CD14-positive monocyte (primary cell): Measurements from ENCODE around the gene NCBP3. TPM values are rescaled to one million over a fixed set of nuclear protein-coding genes. Genes with fewer than 3 reads are reported as not detected.
A peak's percentile ranks its signal among the peaks of the same experiment; 100 is the strongest.

Source experiments
- DNase-seq, 3 donors: peaks; one replicate each; pipeline ENCODE4 v3.0.0-alpha.2; 2011 to 2022
- H2AFZ ChIP-seq: 2 replicates; pipeline ENCODE4 v1.6.0; 2012; ENCODE audit warnings: mild to moderate bottlenecking, low read depth, low read length, inconsistent platforms; ENCODE audit not compliant: insufficient read depth, poor library complexity, severe bottlenecking
- H3K27ac ChIP-seq, 2 donors: 1 replicate in 1 of 2; 2 replicates in 1 of 2; pipeline ENCODE4 v1.5.1; 2012 to 2013; ENCODE audit warnings: low read length in 2 of 2, control low read depth in 1 of 2, inconsistent platforms in 1 of 2, low read depth in 1 of 2, mild to moderate bottlenecking in 1 of 2
- H3K27me3 ChIP-seq, 2 donors: one replicate each; pipeline versions ENCODE4 v1.6.0 to v1.6.1; 2011 to 2013; ENCODE audit warnings: low read length in 2 of 2; ENCODE audit not compliant: control insufficient read depth in 2 of 2, insufficient read depth in 2 of 2
- H3K36me3 ChIP-seq, 2 donors: replicated peaks in 1 of 2; 1 replicate in 1 of 2; 2 replicates in 1 of 2; pipeline versions ENCODE4 v1.5.1 to v1.6.1; 2012 to 2013; ENCODE audit warnings: low read length in 2 of 2, control low read depth in 1 of 2, inconsistent platforms in 1 of 2, mild to moderate bottlenecking in 1 of 2; ENCODE audit not compliant: insufficient read depth in 2 of 2, control insufficient read depth in 1 of 2
- H3K4me1 ChIP-seq, 2 donors: 1 replicate in 1 of 2; 2 replicates in 1 of 2; pipeline versions ENCODE4 v1.5.1 to v1.6.1; 2012 to 2013; ENCODE audit warnings: low read length in 2 of 2, control low read depth in 1 of 2, inconsistent platforms in 1 of 2, mild to moderate bottlenecking in 1 of 2, moderate library complexity in 1 of 2; ENCODE audit not compliant: insufficient read depth in 2 of 2, control insufficient read depth in 1 of 2
- H3K4me2 ChIP-seq: replicated peaks from 2 replicates; pipeline ENCODE3; 2012; ENCODE audit warnings: low read length, moderate library complexity, mild to moderate bottlenecking; ENCODE audit not compliant: poor library complexity, severe bottlenecking; ENCODE audit errors: extremely low read depth
- H3K4me3 ChIP-seq, 3 experiments: fragments of 200-600 bp in 1 of 3; sonication (generic) in 1 of 3; replicated peaks in 1 of 3; 1 replicate in 2 of 3; 2 replicates in 1 of 3; pipeline ENCODE4 v1.5.1; 2011 to 2013; ENCODE audit warnings: low read length in 3 of 3, mild to moderate bottlenecking in 3 of 3, control low read depth in 2 of 3, low read depth in 2 of 3, inconsistent platforms in 1 of 3, moderate library complexity in 1 of 3
- H3K79me2 ChIP-seq: 2 replicates; pipeline ENCODE4 v1.6.0; 2012; ENCODE audit warnings: mild to moderate bottlenecking, control low read depth, inconsistent platforms, low read length, moderate library complexity; ENCODE audit not compliant: insufficient read depth
- H3K9ac ChIP-seq: 2 replicates; pipeline ENCODE4 v1.6.0; 2017; ENCODE audit warnings: low read length, mild to moderate bottlenecking; ENCODE audit not compliant: insufficient read depth, poor library complexity, severe bottlenecking
- H3K9me3 ChIP-seq, 2 donors: replicated peaks in 1 of 2; 1 replicate in 1 of 2; 2 replicates in 1 of 2; pipeline versions ENCODE4 v1.5.1 to v1.6.1; 2012 to 2013; ENCODE audit warnings: low read length in 2 of 2, control low read depth in 1 of 2; ENCODE audit not compliant: control insufficient read depth in 1 of 2, insufficient read depth in 1 of 2
- H4K20me1 ChIP-seq: 2 replicates; pipeline ENCODE4 v1.6.0; 2012; ENCODE audit warnings: mild to moderate bottlenecking, low read length, control low read depth, moderate library complexity; ENCODE audit not compliant: insufficient read depth
- H3K27ac Mint-ChIP-seq, 7 donors: one replicate each; pipeline ENCODE4 v1.8.0; 2020; ENCODE audit warnings: mild to moderate bottlenecking in 7 of 7, mixed read lengths in 7 of 7, moderate library complexity in 6 of 7, inconsistent platforms in 2 of 7
- H3K27me3 Mint-ChIP-seq, 3 donors: one replicate each; pipeline ENCODE4 v1.8.0; 2021 to 2022; ENCODE audit warnings: low read depth in 3 of 3, mild to moderate bottlenecking in 3 of 3, mixed read lengths in 3 of 3, moderate library complexity in 3 of 3, inconsistent platforms in 1 of 3
- H3K36me3 Mint-ChIP-seq, 2 donors: one replicate each; pipeline ENCODE4 v1.8.0; 2020; ENCODE audit warnings: mixed read lengths in 2 of 2, inconsistent platforms in 1 of 2, mild to moderate bottlenecking in 1 of 2
- H3K4me1 Mint-ChIP-seq: one replicate; pipeline ENCODE4 v1.8.0; 2020; ENCODE audit warnings: mild to moderate bottlenecking, mixed read lengths
- H3K4me3 Mint-ChIP-seq, 2 donors: one replicate each; pipeline ENCODE4 v1.8.0; 2020; ENCODE audit warnings: mild to moderate bottlenecking in 2 of 2, mixed read lengths in 2 of 2, moderate library complexity in 1 of 2
- H3K9me3 Mint-ChIP-seq, 7 donors: one replicate each; pipeline ENCODE4 v1.8.0; 2020 to 2022; ENCODE audit warnings: mixed read lengths in 7 of 7, mild to moderate bottlenecking in 6 of 7, moderate library complexity in 6 of 7, inconsistent platforms in 2 of 7
- CTCF ChIP-seq: fragments of 200-600 bp; IDR thresholded peaks from one replicate; pipeline ENCODE4 v1.8.0; 2022; ENCODE audit warnings: antibody characterized with exemption, mild to moderate bottlenecking
- WGBS: methylation state at CpG from one replicate; pipeline ENCODE4 v1.1.5; 2013; ENCODE audit warnings: missing lambda C conversion rate; ENCODE audit not compliant: insufficient coverage; 5-methylcytosine and 5-hydroxymethylcytosine counted together
- intact Hi-C, 2 donors: fragments of 100-400 bp; cut with micrococcal nuclease; formaldehyde crosslinking; loops; one replicate each; pipeline versions ENCODE4 v1.15.0 to v1.15.1; 2023
- polyA plus RNA-seq, 3 donors: library from polyadenylated mRNA; depleted of rRNA in 1 of 3; unstranded in 2 of 3; stranded (reverse) in 1 of 3; fragments of 300-500 nt in 2 of 3; fragments of >200 nt in 1 of 3; fragmentation: Illumina TruSeq in 2 of 3; gene quantifications; 1 replicate in 2 of 3; 2 replicates in 1 of 3; pipeline ENCODE4 v1.2.3, GENCODE V29; 2012 to 2021

Gene NCBP3
- polyA plus RNA-seq, 3 donors, result 4.9 to 19.0 (median 8.5) TPM

GRCh38 chr17:3818786-3819185, 27.3 kb downstream of the NCBP3 start:
- Histone ChIP-seq H3K4me2 (no peak overlapping the region), H3K4me3 (no peak overlapping the region), H3K4me1 (no peaks in the 10 kb centered on the region), H3K36me3 (peaks cover 82 to 100% of the 10 kb centered on the region in 2 donors), H3K27me3 (no peaks in the 10 kb centered on the region), H3K79me2 (no peaks in the 10 kb centered on the region), H2AFZ (no peak overlapping the region), H3K9me3 (no peaks in the 10 kb centered on the region), H3K27ac (no peak overlapping the region), H4K20me1 (no peaks in the 10 kb centered on the region), H3K9ac (no peak overlapping the region)
- H3K4me1 Mint-ChIP-seq, result no peaks in the 10 kb centered on the region
- no peak overlapping the region for H3K4me3 Mint-ChIP-seq
- no peaks in the 10 kb centered on the region for H3K9me3 Mint-ChIP-seq
- DNase-seq, result no peak
- H3K27ac Mint-ChIP-seq, result peak overlapping the region in 1 of 7 donors; percentile 7
- TF ChIP-seq CTCF, result no peak
- H3K27me3 Mint-ChIP-seq, result no peaks in the 10 kb centered on the region
- H3K36me3 Mint-ChIP-seq, result peaks cover 81 to 98% of the 10 kb centered on the region in 2 donors
- 92% methylated on average over 6 of the region's 6 CpGs for WGBS
- intact Hi-C loops, result no loop called here

- Histone ChIP-seq H3K27ac (no peak overlapping the region), H4K20me1 (no peaks in the 10 kb centered on the region), H3K4me2 (no peak overlapping the region), H3K27me3 (no peaks in the 10 kb centered on the region), H3K4me1 (no peaks in the 10 kb centered on the region), H3K36me3 (peaks cover 84 to 100% of the 10 kb centered on the region in 2 donors), H3K9me3 (no peaks in the 10 kb centered on the region), H3K4me3 (no peak overlapping the region), H3K9ac (no peak overlapping the region), H2AFZ (no peak overlapping the region), H3K79me2 (no peaks in the 10 kb centered on the region)
- H3K36me3 Mint-ChIP-seq, result peaks cover 84 to 98% of the 10 kb centered on the region in 2 donors
- TF ChIP-seq CTCF, result no peak
- no peaks in the 10 kb centered on the region for H3K4me1 Mint-ChIP-seq
- no peak for DNase-seq
- H3K27me3 Mint-ChIP-seq, result no peaks in the 10 kb centered on the region
- intact Hi-C loops, result no loop called here
- no peak overlapping the region for H3K4me3 Mint-ChIP-seq
- peak overlapping the region in 3 of 7 donors; percentile 17 to 76 (median 54) for H3K27ac Mint-ChIP-seq
- 99% methylated on average over 7 of the region's 12 CpGs for WGBS
- no peaks in the 10 kb centered on the region for H3K9me3 Mint-ChIP-seq
Measured at GRCh38 chr17:3817851-3818605, 28.0 kb downstream of the NCBP3 start.
